Activated T-helper 1 cell treated with anti-CD3 and anti-CD28 coated beads, Interleukin-2, amount 50 U/mL, for 16 hours (primary cell): Measurements from ENCODE around the gene MRPL28.

Experiments
- DNase-seq, 2 donors: peaks; one replicate each; pipeline ENCODE4 v3.0.0-alpha.2; 2020; ENCODE audit warnings: low read depth in 1 of 2, low spot score in 1 of 2

Gene MRPL28

GRCh38 chr16:317583-317982 is 52.8 kb downstream of the MRPL28 start:
- DNase-seq: no peak
